T-helper 2 cell treated with Interferon-gamma antibody and Interleukin-4, amounts not matched to agents 5 μg/mL and 100 μg/mL, for 36 hours (primary cell): ENCODE results near the gene HES5.
A peak's percentile ranks its signal among the peaks of the same experiment; 100 is the strongest.

ENCODE experiments used
- DNase-seq: peaks from one replicate; pipeline ENCODE4 v3.0.0; 2021; ENCODE audit warnings: low spot score
- H3K27ac Mint-ChIP-seq: one replicate; pipeline ENCODE4 v1.8.0; 2021; ENCODE audit warnings: mild to moderate bottlenecking, mixed read lengths
- H3K27me3 Mint-ChIP-seq: one replicate; pipeline ENCODE4 v1.8.0; 2021; ENCODE audit warnings: low read depth, mixed read lengths
- H3K36me3 Mint-ChIP-seq: one replicate; pipeline ENCODE4 v1.8.0; 2021; ENCODE audit warnings: low read depth, mixed read lengths
- H3K4me1 Mint-ChIP-seq: one replicate; pipeline ENCODE4 v1.8.0; 2021; ENCODE audit warnings: low read depth, mixed read lengths
- H3K4me3 Mint-ChIP-seq: one replicate; pipeline ENCODE4 v1.8.0; 2022; ENCODE audit warnings: mild to moderate bottlenecking, moderate library complexity, mixed read lengths
- H3K9me3 Mint-ChIP-seq: one replicate; pipeline ENCODE4 v1.8.0; 2021; ENCODE audit warnings: mixed read lengths

HES5 gene

GRCh38 chr1:2525920-2526823 is 3.9 kb downstream of the HES5 start, which contains the start of gene PANK4:
Gene PANK4 (minus strand): TSS chr1:2526596. CDS start chr1:2526587, 9 bp downstream.
- H3K27me3 Mint-ChIP-seq: peaks cover 18% of the 10 kb centered on the region
- H3K27ac Mint-ChIP-seq: peak within 1 kb of the TSS; percentile 89
- peak within 1 kb of the TSS; percentile 83 for H3K4me3 Mint-ChIP-seq
- DNase-seq: peak; percentile 92
- peaks cover 11% of the 10 kb centered on the region for H3K36me3 Mint-ChIP-seq
- no peaks in the 10 kb centered on the region for H3K9me3 Mint-ChIP-seq
- peaks cover 30% of the 10 kb centered on the region for H3K4me1 Mint-ChIP-seq

DNA sequence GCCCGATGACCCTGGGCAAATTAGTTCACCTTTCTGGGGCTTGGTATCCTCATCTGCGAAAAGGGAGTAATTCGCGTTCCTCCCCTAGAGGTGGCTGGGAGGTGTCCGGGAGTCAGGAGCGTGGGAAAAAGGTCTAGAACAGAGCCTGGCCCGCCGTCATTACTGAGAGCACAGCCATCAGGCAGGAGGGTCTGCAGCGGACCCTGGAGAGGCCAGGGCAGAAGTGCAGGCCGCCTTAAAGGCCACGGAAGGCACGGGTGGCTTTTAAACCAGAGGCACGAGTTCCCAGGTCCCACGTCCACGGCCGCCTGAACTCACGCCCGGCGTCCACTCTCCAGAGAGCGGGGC is 4.5 kb downstream of the HES5 start:
- no peak overlapping the region for H3K27ac Mint-ChIP-seq
- peaks cover 12% of the 10 kb centered on the region for H3K27me3 Mint-ChIP-seq
- no peak for DNase-seq
- H3K4me3 Mint-ChIP-seq: peak overlapping the region; percentile 83
- peaks cover 30% of the 10 kb centered on the region for H3K4me1 Mint-ChIP-seq
- no peaks in the 10 kb centered on the region for H3K9me3 Mint-ChIP-seq
- H3K36me3 Mint-ChIP-seq: peaks cover 17% of the 10 kb centered on the region

GRCh38 chr1:2523891-2524609 is 6.0 kb downstream of the HES5 start:
- Mint-ChIP-seq H3K9me3 (no peaks in the 10 kb centered on the region), H3K36me3 (peaks cover 21% of the 10 kb centered on the region), H3K27ac (peak overlapping the region; percentile 87), H3K27me3 (peaks cover 10% of the 10 kb centered on the region), H3K4me3 (peak overlapping the region; percentile 83), H3K4me1 (peaks cover 30% of the 10 kb centered on the region)
- DNase-seq: peak; percentile 31

DNA sequence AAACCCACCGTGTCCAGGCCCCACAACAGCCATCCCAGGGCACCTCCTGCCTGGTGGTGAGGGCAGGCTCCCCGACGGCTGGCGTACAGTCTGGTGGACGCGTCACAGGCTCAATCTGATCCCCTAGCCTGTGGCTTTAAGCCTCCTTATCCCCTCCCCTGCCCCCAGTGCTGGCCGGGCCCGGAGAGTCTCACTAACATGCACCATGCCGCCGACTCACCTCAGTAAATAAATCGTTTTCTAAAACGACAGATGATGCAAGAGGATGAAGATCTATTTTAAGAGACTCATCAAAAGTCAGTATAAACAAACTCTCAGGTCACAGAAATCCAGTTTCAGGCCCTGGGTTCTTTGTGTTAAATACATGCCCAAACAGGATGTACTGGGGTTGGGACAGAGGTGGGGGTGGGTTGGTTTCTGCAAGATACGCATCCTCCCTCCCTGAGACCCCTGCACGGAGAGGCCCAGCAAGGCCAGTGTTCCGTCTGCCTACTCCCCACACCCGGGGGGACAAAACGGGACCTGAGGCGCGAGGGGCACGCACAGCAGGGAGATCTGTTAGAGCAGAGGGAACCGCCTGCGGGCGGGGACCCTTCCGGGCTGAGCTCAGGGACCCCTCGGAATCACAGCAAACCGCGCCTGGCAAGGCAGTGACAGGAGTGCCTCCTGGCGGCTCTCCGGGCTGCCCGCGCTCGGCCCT is 6.7 kb downstream of the HES5 start:
- Mint-ChIP-seq H3K4me1 (peaks cover 30% of the 10 kb centered on the region), H3K4me3 (peak overlapping the region; percentile 83), H3K36me3 (peaks cover 27% of the 10 kb centered on the region), H3K27me3 (peaks cover 3% of the 10 kb centered on the region), H3K27ac (peak overlapping the region; percentile 87), H3K9me3 (no peaks in the 10 kb centered on the region)
- no peak for DNase-seq

- Mint-ChIP-seq H3K4me3 (no peak overlapping the region), H3K36me3 (peaks cover 30% of the 10 kb centered on the region), H3K27ac (no peak overlapping the region), H3K27me3 (peaks cover 3% of the 10 kb centered on the region), H3K4me1 (peaks cover 30% of the 10 kb centered on the region), H3K9me3 (no peaks in the 10 kb centered on the region)
- no peak for DNase-seq
These were observed 7.8 kb downstream of the HES5 start for GRCh38 chr1:2522230-2522629.

DNA sequence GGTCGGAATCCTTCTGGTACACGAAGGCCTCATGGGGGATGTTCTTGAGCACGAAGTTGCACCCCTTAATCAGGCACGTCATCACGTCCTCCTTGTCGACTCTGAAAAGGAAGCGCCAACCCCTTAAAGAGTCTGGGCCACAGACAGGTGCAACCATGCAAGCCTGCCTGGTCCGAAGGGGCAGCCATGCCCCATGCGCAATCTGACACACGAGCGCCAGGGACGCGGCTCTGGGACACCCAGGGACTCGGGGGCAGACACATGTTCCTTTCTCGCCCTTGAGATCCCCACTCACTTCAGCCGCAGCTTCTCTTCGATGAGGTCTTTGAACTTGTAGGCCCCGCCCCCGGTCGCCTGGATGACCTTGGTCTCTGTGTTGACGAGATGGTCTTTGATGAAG is 9.3 kb downstream of the HES5 start:
- Mint-ChIP-seq H3K4me1 (peaks cover 27% of the 10 kb centered on the region), H3K9me3 (no peaks in the 10 kb centered on the region), H3K36me3 (peaks cover 35% of the 10 kb centered on the region), H3K4me3 (no peak overlapping the region), H3K27me3 (no peaks in the 10 kb centered on the region), H3K27ac (no peak overlapping the region)
- no peak for DNase-seq

DNA sequence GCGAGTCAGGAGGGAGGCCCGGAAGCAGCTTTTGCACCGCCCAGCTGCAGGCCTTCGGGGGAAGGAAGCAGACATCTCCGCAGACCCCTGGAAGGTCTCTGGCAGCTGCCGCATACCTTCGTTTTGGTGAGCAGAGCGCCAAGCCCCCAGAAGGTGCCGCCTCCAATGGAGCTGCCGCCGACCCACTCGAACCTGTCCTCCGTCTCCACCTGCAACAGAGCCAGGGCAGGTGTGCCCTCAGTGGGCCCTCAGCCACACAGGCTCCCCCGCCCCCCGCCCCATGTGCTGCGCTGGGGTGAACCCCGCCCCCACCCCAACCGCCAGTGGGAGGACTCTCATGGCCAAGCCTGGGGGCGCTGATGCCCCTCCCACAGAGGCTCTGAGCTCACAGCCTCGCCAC is 9.9 kb downstream of the HES5 start:
- no peak overlapping the region for H3K27ac Mint-ChIP-seq
- H3K4me1 Mint-ChIP-seq: peaks cover 26% of the 10 kb centered on the region
- H3K4me3 Mint-ChIP-seq: no peak overlapping the region
- peaks cover 33% of the 10 kb centered on the region for H3K36me3 Mint-ChIP-seq
- DNase-seq: no peak
- no peaks in the 10 kb centered on the region for H3K9me3 Mint-ChIP-seq
- H3K27me3 Mint-ChIP-seq: no peaks in the 10 kb centered on the region

DNA sequence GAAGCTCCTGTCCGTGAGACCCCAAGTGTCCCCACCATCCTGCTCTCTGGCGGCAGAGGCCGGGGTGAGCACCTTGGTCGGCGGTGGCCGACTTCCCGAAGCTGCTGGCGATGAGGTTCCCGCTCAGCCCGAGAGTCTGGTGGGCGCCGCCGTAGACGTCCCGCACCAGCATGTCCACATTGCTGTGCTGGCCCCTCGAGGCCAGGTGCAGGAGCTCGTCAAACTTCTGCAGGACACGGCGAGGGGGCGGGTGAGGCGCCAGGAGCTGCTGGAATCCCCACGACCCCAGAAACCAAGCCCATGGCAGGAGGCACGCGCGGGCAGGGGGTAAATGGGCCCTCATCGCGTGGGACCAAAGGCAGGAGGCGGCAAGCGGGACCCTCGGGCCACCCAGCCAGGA is 10.3 kb downstream of the HES5 start:
- Mint-ChIP-seq H3K4me3 (no peak overlapping the region), H3K27me3 (no peaks in the 10 kb centered on the region), H3K27ac (no peak overlapping the region), H3K9me3 (no peaks in the 10 kb centered on the region), H3K36me3 (peaks cover 28% of the 10 kb centered on the region), H3K4me1 (peaks cover 21% of the 10 kb centered on the region)
- DNase-seq: no peak

DNA sequence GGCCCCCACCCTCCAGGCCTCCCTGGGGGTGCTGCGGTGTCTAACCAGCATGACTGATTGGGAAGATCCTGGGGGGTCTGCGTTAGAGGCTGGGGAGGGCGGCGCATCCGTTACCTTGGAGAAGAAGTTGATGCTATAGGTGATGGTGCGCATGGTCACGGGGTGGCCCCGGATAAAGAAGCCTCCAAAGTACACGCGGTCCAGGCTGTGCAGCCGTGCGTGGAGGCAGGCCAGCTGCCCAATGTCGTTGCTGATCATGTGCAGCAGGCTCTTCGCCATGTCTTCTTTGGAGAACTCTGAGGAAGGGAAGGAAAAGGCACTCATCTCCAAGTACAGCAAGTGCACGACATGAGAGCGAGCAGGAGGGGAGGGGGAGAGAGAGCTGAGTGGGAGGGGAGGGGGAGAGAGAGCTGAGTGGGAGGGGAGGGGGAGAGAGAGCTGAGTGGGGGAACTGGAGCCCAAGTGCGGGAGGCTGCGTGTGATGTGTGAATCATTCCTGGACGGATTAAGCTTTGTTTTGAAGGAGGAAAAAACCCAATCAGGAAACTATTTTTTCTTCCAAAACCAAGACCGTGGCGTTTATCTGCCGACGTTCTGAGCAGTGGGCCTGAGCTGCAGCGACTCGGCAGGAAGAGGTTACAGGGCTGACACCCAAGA is 10.9 kb downstream of the HES5 start:
- Mint-ChIP-seq H3K4me3 (no peak overlapping the region), H3K27me3 (no peaks in the 10 kb centered on the region), H3K36me3 (peaks cover 27% of the 10 kb centered on the region), H3K27ac (no peak overlapping the region), H3K4me1 (peaks cover 16% of the 10 kb centered on the region), H3K9me3 (no peaks in the 10 kb centered on the region)
- DNase-seq: no peak

GRCh38 chr1:2518528-2518927 is 11.5 kb downstream of the HES5 start:
- no peak for DNase-seq
- Mint-ChIP-seq H3K4me1 (peaks cover 11% of the 10 kb centered on the region), H3K36me3 (peaks cover 27% of the 10 kb centered on the region), H3K4me3 (no peak overlapping the region), H3K27me3 (no peaks in the 10 kb centered on the region), H3K27ac (no peak overlapping the region), H3K9me3 (no peaks in the 10 kb centered on the region)

DNA sequence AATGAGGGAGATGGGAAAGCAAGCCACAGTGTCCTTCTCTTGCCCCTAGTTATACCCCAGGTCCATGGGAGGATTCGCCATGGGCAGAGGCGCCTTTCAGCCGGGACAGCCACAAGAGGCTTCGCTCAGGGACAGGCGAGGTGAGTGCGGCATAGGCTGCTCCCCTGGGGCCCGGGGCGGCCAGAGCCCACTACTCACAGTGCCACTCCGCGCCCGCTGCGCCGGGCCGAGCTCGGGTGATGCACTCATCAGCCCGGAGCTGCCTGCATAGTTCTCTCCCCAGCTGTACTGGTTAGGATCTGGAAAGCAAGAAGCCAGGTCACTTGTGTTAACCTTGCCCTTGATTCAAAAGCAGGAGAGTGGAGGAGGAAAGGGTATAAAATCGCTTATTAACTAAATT is 12.1 kb downstream of the HES5 start:
- peaks cover 25% of the 10 kb centered on the region for H3K36me3 Mint-ChIP-seq
- no peak overlapping the region for H3K4me3 Mint-ChIP-seq
- H3K4me1 Mint-ChIP-seq: peaks cover 6% of the 10 kb centered on the region
- no peaks in the 10 kb centered on the region for H3K9me3 Mint-ChIP-seq
- no peak for DNase-seq
- no peaks in the 10 kb centered on the region for H3K27me3 Mint-ChIP-seq
- H3K27ac Mint-ChIP-seq: no peak overlapping the region

DNA sequence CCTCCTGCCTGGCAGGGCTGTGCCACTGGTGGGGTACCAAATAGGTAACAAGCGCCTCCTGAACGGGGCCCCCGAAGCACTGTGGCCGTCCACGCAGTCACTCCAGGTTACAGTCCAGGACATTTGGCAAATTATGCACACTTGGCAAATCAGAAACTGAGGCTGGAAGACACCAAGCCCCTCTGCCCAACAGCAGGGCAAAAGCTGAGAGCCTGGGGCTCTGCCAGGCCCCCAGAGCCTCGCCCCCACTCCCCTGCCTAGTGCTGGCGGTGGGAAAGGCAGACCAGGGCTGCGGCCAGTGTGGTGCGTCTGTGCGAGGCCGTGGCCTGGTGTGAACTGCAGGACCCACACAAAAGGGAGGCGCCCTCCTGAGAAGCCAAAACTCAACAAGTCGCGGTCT is 13.1 kb downstream of the HES5 start:
- no peak overlapping the region for H3K4me3 Mint-ChIP-seq
- H3K36me3 Mint-ChIP-seq: peaks cover 25% of the 10 kb centered on the region
- H3K9me3 Mint-ChIP-seq: no peaks in the 10 kb centered on the region
- H3K4me1 Mint-ChIP-seq: no peaks in the 10 kb centered on the region
- no peak for DNase-seq
- no peaks in the 10 kb centered on the region for H3K27me3 Mint-ChIP-seq
- H3K27ac Mint-ChIP-seq: no peak overlapping the region

DNA sequence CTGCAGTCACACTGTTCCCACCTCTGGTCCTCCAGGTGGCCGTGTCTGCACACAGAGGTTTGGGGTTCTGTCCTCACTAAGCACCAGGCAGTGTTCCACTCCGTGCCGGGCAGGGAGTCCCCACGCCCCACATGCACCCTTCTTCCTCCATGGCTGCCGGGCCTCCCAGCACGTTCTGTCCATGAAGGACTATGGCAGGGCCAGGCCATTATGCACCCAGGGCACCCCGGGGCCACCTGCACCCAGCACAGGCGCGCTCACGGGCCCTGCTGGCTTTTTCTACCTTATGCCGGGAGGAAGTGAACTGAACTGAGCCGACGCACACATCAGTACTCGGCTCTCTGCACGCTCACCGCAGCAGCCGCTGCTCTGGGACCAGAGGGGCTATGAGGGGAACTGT is 13.9 kb downstream of the HES5 start:
- H3K36me3 Mint-ChIP-seq: peaks cover 28% of the 10 kb centered on the region
- no peaks in the 10 kb centered on the region for H3K27me3 Mint-ChIP-seq
- H3K9me3 Mint-ChIP-seq: no peaks in the 10 kb centered on the region
- H3K4me3 Mint-ChIP-seq: no peak overlapping the region
- H3K27ac Mint-ChIP-seq: no peak overlapping the region
- no peak for DNase-seq
- H3K4me1 Mint-ChIP-seq: no peaks in the 10 kb centered on the region

DNA sequence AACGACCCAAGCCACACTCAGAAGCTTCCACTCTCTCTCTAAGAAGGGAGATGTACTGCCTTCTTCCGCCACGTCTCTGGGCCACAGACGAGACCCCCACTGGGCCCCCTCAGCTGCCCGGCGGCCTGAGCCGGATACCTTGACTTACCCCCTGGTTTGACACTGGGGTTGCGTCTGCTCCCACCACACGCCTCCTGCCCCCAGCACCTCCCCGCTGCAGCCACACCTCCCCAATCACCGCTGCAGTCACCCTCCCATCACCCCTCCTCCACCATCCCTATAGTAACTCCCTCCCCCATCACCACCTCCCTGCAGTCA is 14.3 kb downstream of the HES5 start:
- Mint-ChIP-seq H3K4me1 (no peaks in the 10 kb centered on the region), H3K27me3 (no peaks in the 10 kb centered on the region), H3K9me3 (no peaks in the 10 kb centered on the region), H3K27ac (no peak overlapping the region), H3K36me3 (peaks cover 24% of the 10 kb centered on the region), H3K4me3 (no peak overlapping the region)
- DNase-seq: no peak
